Nephron progenitor cell (in vitro differentiated cells): ENCODE results near the gene RPL39L.

ENCODE experiments used
- DNase-seq: peaks from one replicate; pipeline ENCODE4 v3.0.0; 2021
- H3K27ac Mint-ChIP-seq: 2 replicates; pipeline ENCODE4 v1.8.0; 2021; ENCODE audit warnings: mild to moderate bottlenecking, moderate library complexity, mixed read lengths
- H3K27me3 Mint-ChIP-seq: 2 replicates; pipeline ENCODE4 v1.8.0; 2021; ENCODE audit warnings: mild to moderate bottlenecking, low read depth, mixed read lengths; ENCODE audit not compliant: poor library complexity
- H3K36me3 Mint-ChIP-seq: 2 replicates; pipeline ENCODE4 v1.8.0; 2021; ENCODE audit warnings: low read depth, mixed read lengths
- H3K4me1 Mint-ChIP-seq: 2 replicates; pipeline ENCODE4 v1.8.0; 2021; ENCODE audit warnings: mixed read lengths
- H3K4me3 Mint-ChIP-seq: 2 replicates; pipeline ENCODE4 v1.8.0; 2021; ENCODE audit warnings: mild to moderate bottlenecking, moderate library complexity, mixed read lengths
- H3K9me3 Mint-ChIP-seq: 2 replicates; pipeline ENCODE4 v1.8.0; 2021; ENCODE audit warnings: mild to moderate bottlenecking, moderate library complexity, mixed read lengths
- TF ChIP-seq, protein P1 (sequence below): fragments of 200-600 bp; sonication (generic); IDR thresholded peaks from 2 replicates; pipeline ENCODE4 v1.5.0; 2021; ENCODE audit warnings: antibody characterized with exemption

The RPL39L gene

DNA sequence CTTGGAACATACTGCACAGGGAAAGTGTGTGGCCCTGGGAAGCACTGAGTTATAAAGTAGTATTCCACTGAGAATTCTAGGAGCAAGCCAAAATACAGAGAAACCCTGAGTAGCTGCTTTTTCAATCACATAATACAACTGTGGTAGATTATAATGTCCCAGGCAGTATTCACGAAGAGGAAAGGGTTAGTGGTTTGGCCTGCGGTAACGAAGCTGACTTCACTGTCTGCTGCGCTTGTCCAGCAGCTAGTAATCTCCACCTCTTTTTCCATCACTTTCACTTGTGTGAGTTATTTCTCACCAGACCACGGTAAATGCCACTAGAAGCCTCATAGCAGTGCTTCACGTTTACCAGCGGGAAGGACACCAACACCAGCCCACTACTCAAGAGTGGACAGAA, 34.4 kb downstream of the RPL39L start:
- peaks cover 6% of the 10 kb centered on the region for H3K9me3 Mint-ChIP-seq
- peaks cover 8% of the 10 kb centered on the region for H3K36me3 Mint-ChIP-seq
- H3K4me1 Mint-ChIP-seq, result peaks cover 12% of the 10 kb centered on the region
- H3K27me3 Mint-ChIP-seq, result no peaks in the 10 kb centered on the region
- H3K4me3 Mint-ChIP-seq, result no peak overlapping the region
- no peak for DNase-seq
- TF ChIP-seq, protein P1, sequence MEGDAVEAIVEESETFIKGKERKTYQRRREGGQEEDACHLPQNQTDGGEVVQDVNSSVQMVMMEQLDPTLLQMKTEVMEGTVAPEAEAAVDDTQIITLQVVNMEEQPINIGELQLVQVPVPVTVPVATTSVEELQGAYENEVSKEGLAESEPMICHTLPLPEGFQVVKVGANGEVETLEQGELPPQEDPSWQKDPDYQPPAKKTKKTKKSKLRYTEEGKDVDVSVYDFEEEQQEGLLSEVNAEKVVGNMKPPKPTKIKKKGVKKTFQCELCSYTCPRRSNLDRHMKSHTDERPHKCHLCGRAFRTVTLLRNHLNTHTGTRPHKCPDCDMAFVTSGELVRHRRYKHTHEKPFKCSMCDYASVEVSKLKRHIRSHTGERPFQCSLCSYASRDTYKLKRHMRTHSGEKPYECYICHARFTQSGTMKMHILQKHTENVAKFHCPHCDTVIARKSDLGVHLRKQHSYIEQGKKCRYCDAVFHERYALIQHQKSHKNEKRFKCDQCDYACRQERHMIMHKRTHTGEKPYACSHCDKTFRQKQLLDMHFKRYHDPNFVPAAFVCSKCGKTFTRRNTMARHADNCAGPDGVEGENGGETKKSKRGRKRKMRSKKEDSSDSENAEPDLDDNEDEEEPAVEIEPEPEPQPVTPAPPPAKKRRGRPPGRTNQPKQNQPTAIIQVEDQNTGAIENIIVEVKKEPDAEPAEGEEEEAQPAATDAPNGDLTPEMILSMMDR, result no peak
- H3K27ac Mint-ChIP-seq, result no peak overlapping the region

GRCh38 chr3:187104342-187104741, 35.0 kb downstream of the RPL39L start:
- no peak overlapping the region for H3K4me3 Mint-ChIP-seq
- H3K9me3 Mint-ChIP-seq, result peaks cover 12% of the 10 kb centered on the region
- TF ChIP-seq, protein P1, result no peak
- peaks cover under 1% of the 10 kb centered on the region for H3K27me3 Mint-ChIP-seq
- H3K36me3 Mint-ChIP-seq, result peaks cover 14% of the 10 kb centered on the region
- peaks cover 12% of the 10 kb centered on the region for H3K4me1 Mint-ChIP-seq
- DNase-seq, result no peak
- H3K27ac Mint-ChIP-seq, result peak overlapping the region; percentile 68

GRCh38 chr3:187103251-187103650, 36.0 kb downstream of the RPL39L start:
- Mint-ChIP-seq H3K4me3 (no peak overlapping the region), H3K27ac (no peak overlapping the region), H3K9me3 (peaks cover 23% of the 10 kb centered on the region), H3K36me3 (peaks cover 25% of the 10 kb centered on the region), H3K4me1 (peaks cover 12% of the 10 kb centered on the region), H3K27me3 (peaks cover 3% of the 10 kb centered on the region)
- DNase-seq, result no peak
- TF ChIP-seq, protein P1, result no peak

DNA sequence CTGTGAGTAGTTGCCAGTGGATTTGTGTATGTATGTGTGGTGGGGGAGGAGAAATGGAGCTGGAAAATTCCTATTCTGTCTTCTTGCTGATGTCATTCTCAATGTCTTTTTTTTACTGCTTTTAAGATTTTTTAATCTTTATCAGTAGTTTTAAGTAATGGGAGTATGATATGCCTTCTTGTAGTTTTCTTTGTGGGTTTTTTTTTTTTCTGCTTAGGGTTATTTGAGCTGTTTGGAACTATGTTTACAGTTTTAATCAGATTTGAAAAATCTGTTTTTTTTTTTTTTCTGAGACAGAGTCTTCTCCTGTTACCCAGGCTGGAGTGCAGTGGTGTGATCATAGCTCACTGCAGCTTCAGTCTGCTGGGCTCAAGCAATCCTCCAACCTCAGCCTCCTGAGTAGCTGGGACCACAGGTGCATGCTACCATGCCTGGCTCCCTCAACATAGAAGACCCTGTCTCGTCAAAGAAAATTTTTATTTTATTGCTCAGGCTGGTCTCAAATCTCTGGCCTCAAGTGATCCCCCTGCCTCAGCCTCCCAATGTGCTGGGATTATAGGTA, 37.1 kb downstream of the RPL39L start:
- no peak for DNase-seq
- Mint-ChIP-seq H3K27ac (no peak overlapping the region), H3K9me3 (peaks cover 34% of the 10 kb centered on the region), H3K4me1 (peaks cover 12% of the 10 kb centered on the region), H3K4me3 (no peak overlapping the region), H3K36me3 (peaks cover 36% of the 10 kb centered on the region), H3K27me3 (peaks cover 3% of the 10 kb centered on the region)
- TF ChIP-seq, protein P1, result no peak

GRCh38 chr3:187101184-187102072, 37.9 kb downstream of the RPL39L start:
- Mint-ChIP-seq H3K4me1 (peaks cover 12% of the 10 kb centered on the region), H3K9me3 (peaks cover 41% of the 10 kb centered on the region), H3K27me3 (peaks cover 3% of the 10 kb centered on the region), H3K4me3 (no peak overlapping the region), H3K27ac (no peak overlapping the region), H3K36me3 (peaks cover 39% of the 10 kb centered on the region)
- no peak for DNase-seq
- TF ChIP-seq, protein P1, result no peak
